Stimulated activated CD4-positive, alpha-beta T cell treated with anti-CD3 and anti-CD28 coated beads, Interleukin-1b, Interleukin-23, amount 100 ng/mL, for 48 hours (primary cell): ENCODE data around the gene KHNYN.
A peak's percentile ranks its signal among the peaks of the same experiment; 100 is the strongest.
"Not testable (repeated sequence)": the region's sequence is repeated elsewhere in the genome, so short reads cannot be mapped to it uniquely, and the experiment has no call there.

ENCODE experiments used
- DNase-seq: peaks from one replicate; pipeline ENCODE4 v3.0.0-alpha.2; 2020

The KHNYN gene

DNA sequence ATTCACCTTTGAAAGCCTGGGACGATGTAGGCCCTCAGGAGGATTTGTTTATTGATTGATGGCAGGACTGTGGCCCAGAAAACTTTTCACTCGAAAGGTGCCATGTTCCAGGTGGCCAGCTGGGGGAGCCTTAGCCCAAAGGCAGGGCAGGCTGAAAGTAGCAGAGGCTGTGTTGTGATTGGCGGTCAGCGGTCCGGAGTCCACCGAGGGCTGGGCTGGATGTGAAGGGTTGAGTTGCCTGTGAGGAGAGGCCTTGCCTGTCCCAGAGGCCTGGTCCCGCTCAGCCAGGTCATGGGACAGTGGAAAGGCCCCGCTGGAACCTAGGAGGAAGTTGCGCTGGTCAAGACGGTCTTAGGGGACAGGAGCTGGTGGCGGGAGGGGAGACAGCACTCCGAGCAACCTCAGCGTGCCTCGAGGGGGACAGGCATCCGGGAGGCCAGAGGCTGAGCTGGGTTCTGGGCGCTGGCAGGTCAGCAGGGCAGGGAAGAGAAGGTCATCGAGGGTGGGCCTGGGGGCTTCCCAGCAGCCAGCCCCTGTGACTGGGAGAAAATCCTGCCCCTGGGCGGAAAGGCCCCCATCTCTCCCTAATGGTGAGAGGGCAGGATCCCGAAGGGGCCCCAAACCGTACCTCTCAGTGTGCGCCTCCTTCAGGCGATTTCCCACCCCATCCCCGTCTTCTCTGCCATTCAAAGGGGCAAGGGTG is 52.0 kb downstream of the KHNYN start:
- DNase-seq, result peak; percentile 62

DNA sequence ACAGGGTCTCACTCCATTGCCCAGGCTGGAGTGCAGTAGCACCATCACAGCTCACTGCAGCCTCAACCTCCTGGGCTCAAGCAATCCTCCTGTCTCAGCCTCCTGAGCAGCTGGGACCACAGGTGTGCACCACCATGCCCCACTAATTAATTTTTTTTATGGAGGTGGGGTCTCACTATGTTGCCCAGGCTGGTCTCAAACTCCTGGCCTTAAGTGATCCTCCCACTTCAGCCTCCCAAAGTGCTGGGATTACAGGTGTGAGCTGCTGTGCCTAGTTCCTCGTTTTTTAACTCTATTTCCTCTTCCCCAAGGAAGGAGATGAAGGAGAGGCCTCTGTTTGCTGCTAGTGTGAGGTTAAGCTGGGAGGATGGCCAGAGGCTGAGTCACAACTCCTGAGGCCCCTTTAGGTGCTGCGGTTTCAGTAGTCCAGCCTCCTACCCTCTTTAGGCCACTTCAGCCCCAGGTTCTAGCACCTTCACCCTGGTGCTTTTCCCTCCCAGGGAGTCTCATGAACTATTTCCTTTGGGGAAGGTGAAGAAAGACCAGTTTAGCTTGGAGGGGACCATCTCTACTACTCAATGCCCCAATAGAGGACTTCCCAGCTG is 53.0 kb downstream of the KHNYN start:
- DNase-seq, result not testable (repeated sequence)

DNA sequence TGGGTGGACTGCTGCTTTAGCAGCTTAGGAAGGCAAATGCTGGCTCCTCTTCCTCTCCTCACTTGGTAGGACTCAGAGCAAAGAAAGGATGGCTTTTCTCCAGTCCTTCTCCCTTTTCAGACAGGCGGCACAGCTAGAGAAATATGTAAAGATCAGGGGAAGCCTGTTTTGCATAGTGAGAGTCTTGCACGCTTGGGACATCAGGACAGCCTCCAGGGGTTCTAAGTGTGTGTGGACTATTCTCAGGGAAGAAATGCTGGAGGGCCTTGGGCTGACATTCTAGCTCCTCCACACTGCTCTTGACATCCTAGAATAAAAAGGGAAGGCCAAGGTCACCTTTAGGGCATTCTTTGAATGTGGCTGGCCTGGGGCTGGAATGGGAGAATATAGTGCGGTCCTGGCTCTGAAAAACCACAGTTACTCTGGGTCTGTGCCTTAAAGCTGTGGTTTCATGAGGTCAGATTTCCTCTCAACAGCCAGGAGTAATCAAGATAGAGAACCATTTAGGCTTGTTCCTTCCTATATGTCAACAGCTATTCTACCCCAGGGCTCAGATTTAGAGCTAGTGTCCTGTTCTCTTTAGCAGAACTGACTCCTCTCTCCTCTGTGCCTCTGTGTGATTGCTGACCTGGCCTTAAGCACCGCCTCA is 54.0 kb downstream of the KHNYN start:
- no peak for DNase-seq
